T-helper 17 cell (primary cell): ENCODE data around the gene CEACAM7. TPM values are rescaled to one million over a fixed set of nuclear protein-coding genes. Genes with fewer than 3 reads are reported as not detected.
A peak's percentile ranks its signal among the peaks of the same experiment; 100 is the strongest.
"Not testable (repeated sequence)": the region's sequence is repeated elsewhere in the genome, so short reads cannot be mapped to it uniquely, and the experiment has no call there.

Experiments
- ATAC-seq: fragments of 150-1000 bp; cut with Tn5 transposase; 2 replicates; pipeline ENCODE4 v1.10.0; 2021; ENCODE audit warnings: mild to moderate bottlenecking, moderate library complexity
- DNase-seq, 3 donors: peaks; one replicate each; pipeline versions ENCODE4 v3.0.0 to v3.0.0-alpha.2; 2020 to 2021
- H3K9me3 ChIP-seq: one replicate; pipeline ENCODE4 v1.7.0; 2013; ENCODE audit warnings: low read length, mild to moderate bottlenecking; ENCODE audit not compliant: control insufficient read depth, poor library complexity, severe bottlenecking
- H3K27ac Mint-ChIP-seq: one replicate; pipeline ENCODE4 v1.8.0; 2022; ENCODE audit warnings: mild to moderate bottlenecking, moderate library complexity, mixed read lengths
- H3K27me3 Mint-ChIP-seq: one replicate; pipeline ENCODE4 v1.8.0; 2022; ENCODE audit warnings: mixed read lengths
- H3K36me3 Mint-ChIP-seq: one replicate; pipeline ENCODE4 v1.8.0; 2022; ENCODE audit warnings: low read depth, mixed read lengths
- H3K4me1 Mint-ChIP-seq: one replicate; pipeline ENCODE4 v1.8.0; 2022; ENCODE audit warnings: mild to moderate bottlenecking, mixed read lengths
- H3K4me3 Mint-ChIP-seq: one replicate; pipeline ENCODE4 v1.8.0; 2022; ENCODE audit warnings: mild to moderate bottlenecking, moderate library complexity, mixed read lengths
- total RNA-seq, 4 donors: library from RNA in 2 of 4; stranded (reverse) in 2 of 4; gene quantifications; one replicate each; pipeline ENCODE4 v1.2.3 and lab custom pipeline; 2022 to 2026

The CEACAM7 gene
- total RNA-seq, 2 donors from 2014 or later, result not detected

- no peak overlapping the region for H3K4me3 Mint-ChIP-seq
- no peaks in the 10 kb centered on the region for H3K4me1 Mint-ChIP-seq
- peaks cover 31% of the 10 kb centered on the region for H3K27me3 Mint-ChIP-seq
- no peak overlapping the region for H3K27ac Mint-ChIP-seq
- DNase-seq, result no peak
- H3K36me3 Mint-ChIP-seq, result peaks cover 5% of the 10 kb centered on the region
- H3K9me3 ChIP-seq, result peaks cover 9% of the 10 kb centered on the region
- no peak for ATAC-seq
These were observed 22.0 kb downstream of the CEACAM7 start for GRCh38 chr19:41666075-41666474.

GRCh38 chr19:41657157-41657556 is 30.9 kb downstream of the CEACAM7 start:
- peak overlapping the region; percentile 72 for H3K27ac Mint-ChIP-seq
- no peaks in the 10 kb centered on the region for H3K9me3 ChIP-seq
- peak overlapping the region; percentile 49 for H3K4me3 Mint-ChIP-seq
- DNase-seq (peak in 1 of 3 donors; percentile 20), ATAC-seq (peak; percentile 74)
- no peaks in the 10 kb centered on the region for H3K4me1 Mint-ChIP-seq
- H3K36me3 Mint-ChIP-seq, result peaks cover 6% of the 10 kb centered on the region
- no peaks in the 10 kb centered on the region for H3K27me3 Mint-ChIP-seq

- peak overlapping the region; percentile 49 for H3K4me3 Mint-ChIP-seq
- H3K27ac Mint-ChIP-seq, result peak overlapping the region; percentile 72
- not testable (repeated sequence) for H3K27me3 Mint-ChIP-seq, H3K36me3 Mint-ChIP-seq, H3K4me1 Mint-ChIP-seq, H3K9me3 ChIP-seq
- peak in 2 of 3 donors; percentile 30 to 40 for DNase-seq
- ATAC-seq, result peak; percentile 97
These were observed 31.3 kb downstream of the CEACAM7 start for GRCh38 chr19:41656756-41657155.

DNA sequence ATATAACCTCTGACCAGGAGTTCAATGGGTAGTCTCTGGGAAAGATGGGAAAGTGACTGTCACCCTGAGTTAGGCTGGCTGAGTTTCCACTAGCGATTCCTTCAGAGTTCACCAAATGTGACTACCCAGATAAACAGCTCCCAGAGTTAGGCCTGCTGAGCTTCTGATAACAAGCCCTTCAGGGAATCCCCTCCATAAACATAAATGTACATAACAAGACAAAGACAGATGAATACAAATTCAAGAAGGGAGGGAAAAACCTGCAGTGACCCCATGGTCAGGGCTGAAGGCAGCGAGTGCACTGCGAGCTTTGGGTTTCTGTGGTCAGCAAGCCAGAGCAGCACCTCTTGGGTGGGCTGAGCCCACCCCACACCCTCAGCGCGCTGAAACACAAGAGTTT is 35.8 kb downstream of the CEACAM7 start:
- DNase-seq, result no peak
- H3K36me3 Mint-ChIP-seq, result peaks cover 6% of the 10 kb centered on the region
- no peak for ATAC-seq
- no peaks in the 10 kb centered on the region for H3K9me3 ChIP-seq
- no peak overlapping the region for H3K27ac Mint-ChIP-seq
- H3K4me1 Mint-ChIP-seq, result peaks cover 2% of the 10 kb centered on the region
- no peak overlapping the region for H3K4me3 Mint-ChIP-seq
- peaks cover 20% of the 10 kb centered on the region for H3K27me3 Mint-ChIP-seq

GRCh38 chr19:41649827-41650226 is 38.2 kb downstream of the CEACAM7 start:
- Mint-ChIP-seq H3K27ac (peak overlapping the region; percentile 64), H3K4me3 (no peak overlapping the region), H3K36me3 (peaks cover 6% of the 10 kb centered on the region), H3K4me1 (peaks cover 2% of the 10 kb centered on the region), H3K27me3 (peaks cover 20% of the 10 kb centered on the region)
- H3K9me3 ChIP-seq, result no peaks in the 10 kb centered on the region
- DNase-seq (no peak), ATAC-seq (no peak)

- Mint-ChIP-seq H3K4me3 (no peak overlapping the region), H3K36me3 (peaks cover 6% of the 10 kb centered on the region), H3K27ac (no peak overlapping the region), H3K27me3 (peaks cover 20% of the 10 kb centered on the region), H3K4me1 (peaks cover 6% of the 10 kb centered on the region)
- DNase-seq (peak in 2 of 3 donors; percentile 28 to 35), ATAC-seq (no peak)
- no peaks in the 10 kb centered on the region for H3K9me3 ChIP-seq
These were observed 41.4 kb downstream of the CEACAM7 start for GRCh38 chr19:41646589-41647204.

- peak; percentile 85 for ATAC-seq
- Mint-ChIP-seq H3K36me3 (no peaks in the 10 kb centered on the region), H3K4me3 (no peak overlapping the region), H3K27me3 (peaks cover 21% of the 10 kb centered on the region), H3K4me1 (peaks cover 9% of the 10 kb centered on the region), H3K27ac (peak overlapping the region; percentile 88)
- no peaks in the 10 kb centered on the region for H3K9me3 ChIP-seq
- DNase-seq, result peak; percentile 42 to 71 (median 45)
These were observed 46.1 kb downstream of the CEACAM7 start for GRCh38 chr19:41641879-41642485.

DNA sequence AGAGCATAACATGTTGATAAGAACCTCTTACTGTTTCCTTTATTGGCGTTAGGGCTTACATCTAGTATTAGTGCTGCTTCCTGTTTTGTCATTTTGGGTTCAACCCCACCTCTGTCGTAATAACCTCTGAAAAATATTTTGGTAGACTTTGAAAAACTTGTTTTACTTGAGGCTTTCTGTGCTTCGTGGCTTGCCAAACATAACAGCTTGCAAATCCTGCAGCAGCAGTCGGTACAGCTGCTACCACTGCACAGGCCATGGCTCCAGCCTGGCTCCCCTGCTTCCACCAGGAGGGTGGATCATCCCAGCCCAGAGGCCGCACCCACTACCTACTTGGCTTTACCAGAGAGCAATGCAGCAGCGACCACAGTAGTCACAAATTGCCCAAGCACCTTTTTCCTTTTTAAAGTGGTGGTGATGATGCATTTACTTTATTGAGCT is 49.4 kb downstream of the CEACAM7 start:
- Mint-ChIP-seq H3K27me3 (peaks cover 54% of the 10 kb centered on the region), H3K4me3 (no peak overlapping the region), H3K4me1 (peaks cover 9% of the 10 kb centered on the region), H3K36me3 (peaks cover 2% of the 10 kb centered on the region), H3K27ac (peak overlapping the region; percentile 62)
- ATAC-seq (peak; percentile 53), DNase-seq (no peak)
- no peaks in the 10 kb centered on the region for H3K9me3 ChIP-seq

DNA sequence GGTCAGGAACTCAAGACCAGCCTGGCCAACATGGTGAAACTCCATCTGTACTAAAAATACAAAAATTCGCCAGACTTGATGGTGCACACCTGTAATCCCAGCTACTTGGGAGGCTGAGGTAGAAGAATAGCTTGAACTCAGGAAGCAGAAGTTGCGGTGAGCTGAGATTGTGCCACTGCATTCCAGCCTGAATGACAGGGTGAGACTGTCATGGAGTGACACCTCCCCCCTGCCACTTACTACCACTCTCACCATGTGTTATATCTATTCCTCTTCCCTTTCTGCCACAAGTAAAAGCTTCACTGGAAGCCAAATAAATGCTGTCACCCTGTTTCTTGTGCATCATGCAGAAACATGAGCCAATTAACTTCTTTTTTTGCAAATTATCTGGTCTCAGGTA is 50.6 kb downstream of the CEACAM7 start:
- Mint-ChIP-seq H3K4me1 (peaks cover 9% of the 10 kb centered on the region), H3K27me3 (peaks cover 57% of the 10 kb centered on the region), H3K4me3 (no peak overlapping the region), H3K36me3 (peaks cover 2% of the 10 kb centered on the region), H3K27ac (peak overlapping the region; percentile 27)
- DNase-seq, result no peak
- no peaks in the 10 kb centered on the region for H3K9me3 ChIP-seq
- ATAC-seq, result no peak

GRCh38 chr19:41627966-41628675 is 59.9 kb downstream of the CEACAM7 start:
- Mint-ChIP-seq H3K27me3 (peaks cover 43% of the 10 kb centered on the region), H3K4me3 (no peak overlapping the region), H3K36me3 (peaks cover 2% of the 10 kb centered on the region), H3K4me1 (no peaks in the 10 kb centered on the region), H3K27ac (no peak overlapping the region)
- no peak for ATAC-seq
- no peak for DNase-seq
- peaks cover 13% of the 10 kb centered on the region for H3K9me3 ChIP-seq

GRCh38 chr19:41626877-41627276 is 61.2 kb downstream of the CEACAM7 start, which contains the start of gene CEACAM4:
CEACAM4 (minus strand) TSS chr19:41627074; CDS start chr19:41626963, 111 bp downstream.
- Mint-ChIP-seq H3K4me1 (no peaks in the 10 kb centered on the region), H3K36me3 (peaks cover 2% of the 10 kb centered on the region), H3K4me3 (no peak within 1 kb of the TSS), H3K27me3 (peaks cover 43% of the 10 kb centered on the region), H3K27ac (no peak within 1 kb of the TSS)
- no peak for ATAC-seq
- no peak for DNase-seq
- H3K9me3 ChIP-seq, result peaks cover 13% of the 10 kb centered on the region

- no peak for ATAC-seq
- peaks cover 43% of the 10 kb centered on the region for H3K27me3 Mint-ChIP-seq
- H3K4me3 Mint-ChIP-seq, result no peak overlapping the region
- DNase-seq, result no peak
- H3K4me1 Mint-ChIP-seq, result no peaks in the 10 kb centered on the region
- no peak overlapping the region for H3K27ac Mint-ChIP-seq
- H3K9me3 ChIP-seq, result peaks cover 9% of the 10 kb centered on the region
- peaks cover 2% of the 10 kb centered on the region for H3K36me3 Mint-ChIP-seq
These were observed 61.8 kb downstream of the CEACAM7 start for GRCh38 chr19:41626278-41626677.

DNA sequence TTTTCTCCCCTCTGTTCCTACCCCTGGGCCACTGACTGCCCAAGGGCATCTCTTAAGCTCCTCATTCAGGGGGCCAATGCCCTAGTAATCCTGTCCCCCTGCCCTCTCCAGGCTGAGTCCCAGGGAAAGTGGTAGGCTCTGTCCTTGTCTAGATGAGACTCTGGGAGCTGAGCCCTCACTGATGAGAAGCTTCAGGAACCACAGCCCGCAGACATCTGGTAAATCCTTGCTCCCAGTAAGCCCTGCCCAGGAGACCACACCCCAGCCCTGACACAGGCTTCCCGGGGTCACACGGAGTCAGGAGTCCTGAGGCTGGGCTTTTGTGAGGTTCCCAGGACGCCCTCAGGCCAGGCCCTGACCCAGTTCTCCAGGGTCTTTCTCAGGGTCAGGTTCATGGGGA is 63.1 kb downstream of the CEACAM7 start:
- Mint-ChIP-seq H3K4me3 (no peak overlapping the region), H3K36me3 (peaks cover 2% of the 10 kb centered on the region), H3K4me1 (no peaks in the 10 kb centered on the region), H3K27me3 (peaks cover 38% of the 10 kb centered on the region), H3K27ac (no peak overlapping the region)
- ATAC-seq, result no peak
- no peaks in the 10 kb centered on the region for H3K9me3 ChIP-seq
- no peak for DNase-seq
